Bronchial epithelial cell (primary cell): ENCODE measurements around the gene NECTIN4. TPM values are rescaled to one million over a fixed set of nuclear protein-coding genes. Genes with fewer than 3 reads are reported as not detected.
A peak's percentile ranks its signal among the peaks of the same experiment; 100 is the strongest.

ENCODE experiments used
- DNase-seq: peaks from one replicate; pipeline ENCODE4 v3.0.0-alpha.2; 2010; ENCODE audit warnings: low read depth
- FAIRE-seq: peaks from 2 replicates; lab custom pipeline; 2011; peaks lifted over from hg19 to GRCh38; lab: Jason Lieb, UNC
- H3K27me3 ChIP-seq: 2 replicates; pipeline ENCODE4 v1.5.1; 2011; ENCODE audit warnings: low read length; ENCODE audit not compliant: control insufficient read depth, insufficient read depth
- H3K36me3 ChIP-seq: 2 replicates; pipeline ENCODE4 v1.5.1; 2011; ENCODE audit warnings: low read length; ENCODE audit not compliant: control insufficient read depth, insufficient read depth
- H3K4me3 ChIP-seq: 2 replicates; pipeline ENCODE4 v1.5.1; 2011; ENCODE audit warnings: mild to moderate bottlenecking, low read depth, low read length, control low read depth
- CTCF ChIP-seq: IDR thresholded peaks from 2 replicates; pipeline ENCODE4 v1.5.1; 2011; ENCODE audit warnings: mild to moderate bottlenecking, moderate library complexity, low read length, control low read depth, inconsistent platforms; ENCODE audit not compliant: insufficient read depth, severe bottlenecking
- total RNA-seq: library from RNA; depleted of rRNA; stranded (reverse); fragments of >200 nt; gene quantifications from 2 replicates; pipeline ENCODE4 v1.2.1, GENCODE V29; 2014

NECTIN4 gene
- total RNA-seq, 1 donor from 2014 or later = 108 TPM

DNA sequence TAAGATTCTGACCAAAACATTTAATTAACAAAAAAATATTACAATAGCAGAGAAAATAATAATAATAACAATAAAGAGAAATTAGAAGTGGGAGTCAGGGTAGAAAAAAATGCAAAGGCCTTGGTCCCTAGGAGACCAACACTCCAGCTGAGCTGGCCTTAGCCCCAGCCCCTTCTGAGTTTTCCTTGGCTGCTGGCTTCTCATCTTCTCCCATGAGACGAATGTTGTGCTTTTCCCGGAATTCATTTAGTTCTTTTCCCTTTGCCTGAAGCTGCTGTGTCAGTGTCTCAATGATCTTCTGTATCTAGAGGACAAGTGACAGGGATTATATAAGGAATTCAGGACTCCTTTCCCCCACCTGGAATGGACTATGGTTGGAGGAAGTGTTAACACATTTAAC, 11.2 kb upstream of the NECTIN4 start:
- FAIRE-seq (no peak), DNase-seq (no peak)
- H3K27me3 ChIP-seq = no peaks in the 10 kb centered on the region
- H3K4me3 ChIP-seq = no peak overlapping the region
- H3K36me3 ChIP-seq = peaks cover 6% of the 10 kb centered on the region
- no peak for TF ChIP-seq CTCF

DNA sequence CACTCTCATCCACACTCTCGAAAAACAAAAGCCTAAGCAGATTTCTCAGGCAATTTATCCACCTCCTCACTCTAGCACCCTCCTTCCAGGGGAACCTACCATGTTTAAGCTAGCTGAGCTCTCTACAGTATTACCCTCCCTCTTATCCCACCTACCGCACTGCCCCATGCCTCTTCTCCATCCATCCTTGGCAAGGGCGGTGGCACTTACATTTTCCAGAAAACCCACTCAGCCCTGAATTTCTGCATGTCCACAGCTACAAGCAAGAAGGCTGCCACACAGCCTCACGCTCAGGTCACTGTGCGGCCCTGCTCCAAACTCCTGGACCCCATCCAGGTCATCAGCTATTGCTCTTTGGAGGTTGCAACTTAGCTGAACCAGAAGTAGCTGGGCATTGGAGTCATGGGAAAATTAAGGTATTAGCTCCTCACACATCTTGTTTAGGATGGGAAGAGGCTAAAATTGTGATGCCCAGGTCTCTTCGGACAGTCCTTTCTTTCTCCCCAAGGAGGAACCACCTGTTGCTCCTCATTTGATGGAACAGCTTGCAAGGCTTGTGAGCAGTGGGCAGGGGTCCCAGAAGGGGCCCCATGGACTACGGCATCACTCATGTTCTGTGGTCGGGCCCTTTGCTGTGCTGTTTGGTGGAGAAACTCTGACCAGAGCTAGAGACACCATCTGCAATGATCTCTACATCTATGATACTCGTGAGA, 9.9 kb upstream of the NECTIN4 start:
- TF ChIP-seq CTCF = no peak
- peaks cover 6% of the 10 kb centered on the region for H3K36me3 ChIP-seq
- H3K4me3 ChIP-seq = no peak overlapping the region
- no peak for FAIRE-seq
- no peak for DNase-seq
- no peaks in the 10 kb centered on the region for H3K27me3 ChIP-seq

DNA sequence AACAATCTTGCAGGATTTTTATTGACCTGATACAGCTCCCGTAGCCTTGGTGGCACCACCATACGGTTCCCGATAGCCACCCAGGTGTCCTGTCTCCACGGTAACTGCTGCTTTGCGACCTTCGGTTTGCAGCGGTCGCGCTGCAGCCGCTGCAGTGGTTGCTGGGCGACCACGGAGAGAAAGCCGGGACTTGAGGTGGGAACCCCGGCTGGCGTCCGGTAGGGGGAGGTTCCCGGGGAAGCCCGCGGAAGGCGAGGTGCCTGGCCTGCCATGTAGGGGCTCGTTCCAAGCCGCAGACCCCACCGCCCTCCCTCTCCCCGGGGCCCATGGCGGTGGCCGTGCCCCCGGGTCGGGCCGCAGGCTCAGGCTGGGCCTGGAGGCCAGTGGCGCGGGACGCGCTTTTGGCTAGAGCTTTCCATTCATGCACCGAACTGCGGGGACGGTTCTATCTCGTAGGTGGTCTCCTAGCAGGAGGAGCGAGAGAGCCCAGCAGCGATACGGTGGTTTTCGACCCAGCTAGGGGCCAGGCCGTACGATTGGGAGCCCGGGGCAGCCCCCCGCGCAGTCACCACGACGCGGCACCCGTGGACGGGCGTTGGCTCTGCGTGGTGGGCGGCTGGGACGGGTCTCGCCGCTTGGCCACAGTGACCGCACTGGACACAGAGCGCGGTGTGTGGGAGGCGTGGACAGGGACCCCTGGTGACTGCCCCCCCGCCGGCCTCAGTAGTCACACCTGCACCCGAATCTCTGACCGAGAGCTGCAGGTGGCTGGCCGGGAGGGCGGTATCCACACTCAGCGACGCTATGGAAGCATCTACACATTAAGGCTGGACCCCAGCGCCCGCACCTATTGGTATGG, 9.1 kb upstream of the NECTIN4 start, which contains the start of gene KLHDC9:
TSS of gene KLHDC9 (plus strand) at position 152 of the 859 bp plus-strand sequence. CDS start at position 327, 175 bp downstream.
- no peak for FAIRE-seq
- peak; percentile 64 for DNase-seq

GRCh38 chr1:161096530-161096929, 7.2 kb upstream of the NECTIN4 start:
- H3K27me3 ChIP-seq = no peaks in the 10 kb centered on the region
- TF ChIP-seq CTCF = no peak
- FAIRE-seq (no peak), DNase-seq (peak; percentile 81)
- no peak overlapping the region for H3K4me3 ChIP-seq
- H3K36me3 ChIP-seq = no peaks in the 10 kb centered on the region

More for the DNA sequence above, 9.1 kb upstream of the NECTIN4 start, which contains the start of gene KLHDC9:
- Histone ChIP-seq H3K4me3 (peak within 1 kb of the TSS; percentile 57), H3K36me3 (peaks cover 6% of the 10 kb centered on the region), H3K27me3 (no peaks in the 10 kb centered on the region)
- peak; percentile 32 for TF ChIP-seq CTCF

GRCh38 chr1:161096015-161096414, 6.7 kb upstream of the NECTIN4 start:
- no peak for DNase-seq
- no peak for FAIRE-seq
- TF ChIP-seq CTCF = no peak

More at GRCh38 chr1:161096015-161096414, 6.7 kb upstream of the NECTIN4 start:
- Histone ChIP-seq H3K27me3 (no peaks in the 10 kb centered on the region), H3K36me3 (no peaks in the 10 kb centered on the region), H3K4me3 (no peak overlapping the region)
